GM18861 (cell line): ENCODE measurements around the gene IVD.
A peak's percentile ranks its signal among the peaks of the same experiment; 100 is the strongest.

ENCODE experiments used
- ATAC-seq: cut with Tn5 transposase; IDR thresholded peaks from one replicate; pipeline ENCODE4 v1.9.1; 2021; ENCODE audit not compliant: unreplicated experiment

Gene IVD

DNA sequence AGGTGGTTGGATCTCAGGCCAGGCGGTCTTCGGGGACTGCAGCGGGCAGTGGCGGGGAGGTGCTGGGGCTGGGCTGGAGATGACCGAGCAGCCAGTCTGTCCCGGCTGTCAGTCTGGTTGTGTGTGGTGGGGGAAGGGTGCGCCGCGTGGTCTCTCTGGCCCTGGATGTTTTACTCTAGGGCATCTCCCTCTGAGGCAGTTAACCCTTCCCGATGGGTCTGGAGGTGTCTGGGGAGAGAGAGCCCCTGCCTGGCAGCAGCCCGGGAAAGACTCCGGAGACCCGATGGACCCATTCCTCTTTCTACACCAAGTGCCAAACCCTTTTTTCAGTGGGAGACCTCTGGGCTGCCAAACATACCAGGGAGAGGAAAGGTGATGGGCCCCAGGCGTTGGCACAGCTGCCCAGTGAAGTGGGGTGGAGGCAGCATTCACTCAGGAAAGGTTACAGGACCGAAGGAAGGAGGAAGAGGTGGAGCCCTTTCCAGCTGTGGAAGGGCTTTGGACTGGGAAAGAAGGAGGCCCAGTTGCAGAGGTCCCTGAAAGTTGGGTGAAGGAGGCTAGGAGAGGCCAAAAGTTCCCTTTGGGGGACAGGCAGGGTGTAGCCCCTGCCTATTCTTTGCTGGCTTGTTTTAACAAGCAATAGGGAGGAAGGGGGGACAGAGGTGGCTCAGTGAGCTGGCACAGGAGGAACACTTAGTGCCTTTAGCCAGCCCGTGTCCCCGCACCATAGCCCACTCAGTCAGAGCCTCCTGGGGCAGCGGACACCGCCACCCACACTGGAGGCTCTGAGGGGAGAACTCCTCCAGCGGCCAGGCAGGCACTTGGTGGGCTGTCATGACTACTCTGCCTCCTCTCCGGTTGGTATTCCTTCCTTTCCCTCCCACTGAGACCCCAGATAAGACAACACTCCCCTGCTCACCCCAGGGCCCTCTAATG lies 32.4 kb downstream of the IVD start:
- no peak for ATAC-seq

DNA sequence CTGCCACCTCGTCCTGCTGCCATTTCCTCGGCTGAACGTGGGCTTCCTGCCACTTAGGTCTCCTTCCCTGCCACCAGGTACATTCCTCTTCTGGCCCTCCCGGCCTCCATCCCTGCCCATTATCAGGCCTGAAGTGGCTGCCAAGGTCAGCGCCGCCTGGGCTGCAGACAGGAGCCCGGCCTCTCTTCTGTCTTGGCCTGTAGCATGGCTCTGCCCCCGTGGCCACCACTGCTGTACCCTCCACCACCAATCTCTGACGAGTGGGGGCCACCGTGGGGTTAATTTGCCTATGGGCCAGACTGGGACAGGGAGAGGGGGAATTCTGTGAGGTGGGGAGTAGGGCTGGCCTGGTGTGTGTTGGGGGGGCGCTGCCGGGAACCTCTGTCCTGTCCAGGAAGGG lies 33.1 kb downstream of the IVD start:
- no peak for ATAC-seq

DNA sequence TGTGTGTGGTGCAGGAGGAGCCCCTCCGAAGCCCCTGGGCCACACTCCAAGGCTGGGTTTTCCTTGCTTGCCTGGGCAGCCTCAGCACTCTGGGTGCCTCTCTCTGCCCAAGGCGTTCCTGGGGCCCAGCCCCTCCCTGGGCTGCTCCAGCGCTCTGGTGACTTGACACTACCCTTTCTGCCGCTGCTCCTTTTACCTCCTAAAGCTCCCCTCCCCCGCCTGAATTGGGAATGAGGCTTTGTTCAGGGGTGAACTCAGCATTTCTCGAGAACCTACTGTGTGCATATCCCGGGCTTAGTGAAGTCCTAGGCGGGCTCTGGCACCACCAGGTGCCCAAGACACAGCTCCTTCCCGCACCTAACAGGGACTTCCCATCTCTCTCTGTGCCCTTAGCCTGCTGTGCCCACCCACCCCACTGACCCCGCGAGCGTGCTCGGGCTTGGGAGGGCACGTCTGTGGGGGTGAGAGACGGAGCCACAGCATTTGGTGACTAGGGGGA lies 33.9 kb downstream of the IVD start:
- no peak for ATAC-seq

DNA sequence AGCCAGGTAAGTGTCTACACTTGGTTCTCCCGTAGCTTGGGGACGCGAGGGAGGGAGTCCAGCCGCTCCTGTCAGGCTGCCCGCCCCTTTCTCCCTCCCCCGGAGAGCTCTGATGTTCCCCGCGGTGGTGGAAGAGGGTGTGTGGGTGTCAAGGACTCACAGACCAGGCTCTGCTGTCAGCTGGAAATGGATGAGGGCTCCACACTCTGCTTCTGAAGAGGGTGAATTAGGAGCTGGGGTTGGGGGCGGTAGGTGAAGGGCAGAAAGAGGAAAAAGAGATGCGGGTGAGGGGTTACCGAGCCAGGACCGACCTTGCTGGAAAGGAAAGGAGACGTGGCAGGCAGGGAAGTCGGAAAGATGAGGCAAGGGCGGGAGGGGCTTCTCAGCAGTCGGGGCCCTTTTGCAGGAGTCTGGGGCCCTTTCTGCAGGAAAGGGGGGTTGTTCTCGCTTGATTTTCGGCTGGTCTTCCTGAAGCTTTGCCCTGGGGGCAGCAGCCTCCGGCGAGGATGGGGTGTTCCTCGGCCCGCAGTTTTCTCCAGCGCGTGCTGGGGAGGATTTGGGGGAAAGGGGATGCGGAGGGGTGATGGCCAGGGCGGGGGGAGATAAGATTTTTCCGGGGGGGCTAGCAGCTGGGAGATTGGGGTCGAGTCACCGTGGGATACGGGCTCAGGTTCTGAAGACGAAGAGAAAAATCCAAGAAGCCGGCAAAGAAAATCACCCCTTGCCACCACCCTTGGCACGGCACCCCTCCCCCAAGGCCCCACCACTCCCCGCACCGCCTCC lies 34.6 kb downstream of the IVD start:
- ATAC-seq: no peak

DNA sequence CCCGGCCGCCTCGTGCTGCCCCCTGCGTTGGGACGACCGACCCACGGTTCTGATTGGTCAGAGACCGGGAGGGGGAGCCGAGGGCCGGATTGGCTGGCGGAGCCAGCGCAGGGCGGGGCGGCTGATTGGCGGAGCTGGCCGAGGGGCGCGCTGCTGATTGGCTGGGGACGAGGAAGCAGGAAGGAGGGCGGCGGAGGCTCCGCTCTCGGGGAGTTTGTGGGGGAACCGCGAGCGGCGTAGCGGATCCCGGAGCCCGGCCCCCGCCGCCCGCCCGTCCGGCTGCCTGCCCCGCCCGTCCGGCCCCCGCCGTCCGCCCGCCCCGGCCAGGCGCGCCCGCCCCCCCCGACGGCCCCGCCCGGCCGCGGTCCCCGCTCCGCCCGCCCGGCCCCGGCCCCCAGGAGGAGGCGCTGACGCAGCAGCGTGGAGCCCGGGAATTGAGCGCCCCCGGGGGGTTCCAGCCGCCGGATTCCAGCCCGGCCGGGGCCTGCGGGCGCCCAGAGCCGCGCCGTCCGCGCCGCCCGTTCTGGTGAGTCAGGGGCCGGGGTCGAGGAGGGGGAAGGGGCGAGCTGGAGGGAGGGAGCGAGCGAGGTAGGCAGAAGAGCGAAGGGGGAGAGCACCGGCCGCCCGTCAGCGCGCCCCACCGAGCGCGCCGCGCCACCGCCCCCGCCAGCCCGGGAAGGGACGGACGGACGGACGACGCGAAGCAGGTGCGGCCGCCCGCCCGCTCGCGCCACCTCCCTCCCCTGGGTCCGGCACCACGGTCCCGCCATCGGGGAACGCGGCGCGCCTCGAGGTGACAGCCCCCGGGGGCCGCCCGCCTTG lies 35.4 kb downstream of the IVD start, which contains the start of gene BAHD1:
TSS of gene BAHD1 (plus strand) at position 211 of the 822 bp plus-strand sequence. CDS start 17,512 bp downstream, outside the sequence.
- ATAC-seq: peak; percentile 76

DNA sequence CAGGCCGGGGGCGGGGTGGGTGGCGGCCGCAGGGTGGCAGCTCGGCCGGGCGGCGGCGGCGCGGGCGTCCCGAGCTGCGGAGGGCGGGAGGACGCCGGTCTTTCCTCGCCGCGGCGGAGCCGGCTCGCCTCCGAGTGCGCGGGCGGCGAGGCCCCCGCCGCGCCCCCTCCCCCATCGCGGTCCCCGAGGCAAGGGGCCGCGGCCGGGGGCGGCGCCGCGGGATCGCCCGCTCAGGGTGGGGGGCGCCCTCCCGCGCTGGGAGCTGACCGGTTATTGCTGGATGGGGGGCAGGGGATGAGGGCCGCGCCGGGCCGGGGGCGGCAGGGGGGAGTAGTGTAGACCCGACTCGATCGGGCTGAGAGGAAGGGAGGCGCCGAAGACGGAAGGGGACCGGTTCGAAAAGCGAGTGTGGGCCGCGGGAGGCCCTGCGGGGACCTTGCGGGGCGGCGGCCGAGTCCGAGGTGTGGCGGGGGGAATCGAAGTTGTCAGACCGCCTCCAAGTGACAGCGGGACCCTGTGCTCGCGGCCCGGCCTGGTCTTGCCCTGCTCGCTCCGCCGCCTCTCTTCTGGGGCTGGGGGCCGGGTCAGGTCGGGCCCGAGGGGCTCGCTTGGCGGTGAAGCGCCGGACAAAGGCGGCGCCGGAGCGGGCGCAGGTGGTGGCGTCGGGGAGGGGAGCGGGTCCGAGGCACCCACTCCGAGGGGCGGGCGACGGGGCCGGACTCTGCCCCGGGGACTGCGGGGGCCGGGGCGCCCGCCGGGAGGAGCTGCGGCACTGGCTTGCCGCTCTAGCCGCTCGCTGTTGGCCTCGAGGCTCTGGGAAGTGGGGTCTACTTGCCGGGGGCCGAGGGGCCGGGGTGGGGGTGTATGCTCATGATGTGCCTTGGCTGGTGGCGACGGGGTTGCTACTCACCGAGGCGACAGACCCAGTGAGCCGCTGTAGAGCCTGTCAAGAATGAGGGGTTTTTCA lies 36.3 kb downstream of the IVD start:
- no peak for ATAC-seq

DNA sequence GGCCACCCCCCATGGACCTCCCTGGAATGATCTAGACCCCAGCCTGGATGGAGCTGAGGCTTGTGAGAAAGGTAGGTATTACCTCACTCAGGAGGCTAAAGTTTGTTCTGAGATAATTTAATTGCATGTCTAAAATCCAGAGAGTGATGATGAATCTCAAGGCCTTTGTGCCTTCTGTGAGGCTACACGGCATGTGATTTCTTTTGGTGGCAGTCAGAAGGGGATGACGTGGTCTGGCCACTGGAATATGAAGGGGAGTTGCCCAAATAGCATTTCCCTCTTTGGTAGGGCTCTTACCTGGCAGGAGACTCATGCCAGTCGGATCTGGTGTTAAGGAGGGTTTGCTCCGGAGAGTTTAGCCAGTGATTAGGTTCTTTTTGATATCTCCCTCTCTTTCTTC lies 37.7 kb downstream of the IVD start:
- no peak for ATAC-seq

DNA sequence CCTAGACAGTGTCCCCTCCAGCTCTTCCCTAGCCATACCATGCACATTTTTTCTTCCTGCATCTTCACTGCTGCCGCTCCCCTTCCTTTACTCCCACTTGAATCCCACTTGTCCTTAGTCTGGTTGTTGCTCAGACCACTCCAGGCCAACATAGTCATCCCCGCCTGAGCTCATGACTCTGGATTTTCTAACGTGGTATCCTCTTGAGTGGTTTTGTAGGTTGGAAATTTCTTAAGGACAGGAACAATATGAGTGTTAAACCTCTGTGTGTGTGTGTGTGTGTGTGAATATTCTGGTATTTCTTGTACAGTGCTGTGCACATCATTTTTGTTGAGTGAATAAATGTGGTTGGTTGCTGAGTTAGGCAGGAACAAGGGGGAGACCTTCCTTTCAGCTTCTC lies 38.3 kb downstream of the IVD start:
- ATAC-seq: no peak

DNA sequence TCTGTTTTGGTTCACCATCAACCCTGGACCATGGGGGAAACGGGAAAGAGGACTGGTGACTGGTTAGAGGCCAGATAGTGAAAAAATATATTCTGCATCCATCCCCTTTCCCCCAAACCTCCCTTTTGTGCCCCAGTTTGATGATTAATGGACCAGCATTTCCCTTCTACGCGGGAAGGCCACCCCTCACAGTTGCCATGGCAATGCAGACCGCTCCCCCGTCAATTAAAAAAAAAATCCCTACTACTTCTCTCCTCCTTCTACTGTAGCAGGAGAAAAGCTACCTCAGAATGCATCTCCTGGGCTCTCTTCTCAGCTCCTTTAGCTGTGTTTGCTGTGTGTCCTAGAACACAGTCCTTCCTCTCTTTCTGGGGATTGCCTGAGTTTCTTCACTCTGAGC lies 39.1 kb downstream of the IVD start:
- no peak for ATAC-seq

DNA sequence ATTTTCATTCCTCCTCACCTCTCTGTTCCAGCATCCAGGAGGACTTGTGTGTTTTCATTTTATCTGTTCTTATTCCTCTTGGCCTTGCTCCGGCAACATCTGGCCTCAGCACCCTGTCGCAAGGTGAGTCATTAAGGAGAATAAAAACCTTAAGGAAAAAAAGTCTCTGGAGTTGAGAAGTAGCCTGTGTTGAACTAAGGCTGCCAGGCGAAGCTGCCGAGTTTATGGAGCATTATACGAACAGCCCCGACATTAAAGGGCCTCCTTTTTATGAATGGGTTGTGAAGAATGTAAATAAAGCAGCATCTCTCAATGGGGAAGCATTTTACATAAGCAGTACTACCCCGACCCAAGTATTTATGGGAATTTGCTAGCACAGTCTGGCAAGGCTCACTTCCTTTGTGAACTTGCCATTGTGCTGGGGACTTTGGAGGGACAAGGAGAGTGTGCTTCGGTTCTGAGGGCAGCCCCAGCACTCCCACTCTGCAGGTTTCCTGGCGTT lies 39.9 kb downstream of the IVD start:
- no peak for ATAC-seq

DNA sequence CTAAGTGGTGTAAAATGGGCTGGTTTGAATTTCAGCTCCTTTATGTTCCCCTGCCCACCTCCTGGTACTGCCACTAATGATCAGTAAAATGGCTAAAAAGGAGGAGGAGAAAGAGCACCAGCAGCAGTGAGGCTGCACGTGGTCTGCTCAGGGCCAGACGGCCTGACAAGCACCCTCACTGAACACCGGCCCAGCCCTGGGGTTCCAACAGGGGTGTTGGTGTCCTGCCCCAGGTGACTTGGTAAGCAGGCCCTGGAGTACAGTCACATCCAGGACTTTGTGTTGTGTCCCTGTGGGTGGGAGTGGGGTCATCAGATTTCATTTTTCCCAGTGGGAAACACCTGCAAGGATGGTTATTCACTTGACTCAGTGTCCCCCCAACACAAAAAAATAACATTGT lies 40.5 kb downstream of the IVD start:
- ATAC-seq: no peak

DNA sequence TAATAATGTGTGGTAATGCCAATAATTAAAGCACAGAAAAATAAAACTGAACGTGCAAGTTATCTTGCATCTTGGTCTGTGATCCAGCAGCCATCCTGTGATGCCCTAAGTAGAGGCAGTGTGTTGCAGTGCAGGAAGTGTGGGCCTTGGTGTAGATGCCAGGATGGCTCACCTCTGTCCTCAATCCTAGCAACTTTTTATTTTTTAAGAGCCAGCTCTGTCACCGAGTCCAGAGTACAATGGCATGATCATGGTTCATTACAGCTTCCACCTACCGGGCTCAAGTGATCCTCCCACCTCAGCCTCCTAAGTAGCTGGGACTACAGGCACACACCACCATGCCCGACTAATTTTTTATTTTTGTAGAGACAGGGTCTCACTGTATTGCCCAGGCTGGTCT lies 42.8 kb downstream of the IVD start:
- ATAC-seq: no peak

DNA sequence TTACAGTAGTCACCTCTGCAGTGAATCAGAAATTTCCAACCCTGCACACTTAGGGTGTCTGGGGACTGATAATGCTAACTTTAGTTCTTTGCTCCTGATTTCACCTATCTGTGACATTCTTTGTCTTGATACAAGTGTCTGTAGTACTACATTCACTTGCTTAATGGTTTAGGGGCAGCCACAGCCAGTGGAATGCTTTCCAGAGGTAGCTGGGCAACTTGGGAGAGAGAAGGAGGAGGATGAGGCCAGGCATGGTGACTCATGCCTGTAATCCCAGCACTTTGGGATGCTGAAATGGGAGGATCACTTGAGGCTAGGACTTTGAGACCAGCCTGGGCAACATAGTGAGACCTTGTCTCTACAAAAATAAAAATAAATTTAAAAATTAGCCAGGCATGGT lies 43.7 kb downstream of the IVD start:
- ATAC-seq: no peak

DNA sequence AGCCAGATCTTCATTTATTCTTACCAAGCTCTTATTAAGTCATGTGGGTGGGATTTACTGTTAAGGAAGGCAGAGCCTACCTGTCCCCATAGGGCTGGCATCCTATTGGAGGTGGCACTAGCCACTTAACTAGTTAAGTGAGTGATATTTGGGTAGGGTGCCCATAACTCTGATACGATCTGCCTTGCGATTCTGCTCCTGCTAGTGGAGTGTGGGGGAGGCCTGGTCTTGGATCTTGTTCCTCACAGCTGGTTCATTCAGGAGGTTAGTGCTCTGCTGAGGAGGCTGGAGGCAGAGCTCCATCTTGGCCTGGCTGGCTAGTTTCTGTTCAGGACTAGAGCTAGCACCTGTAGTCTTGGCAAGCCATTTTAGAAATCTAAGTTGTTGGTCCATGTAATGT lies 44.5 kb downstream of the IVD start:
- no peak for ATAC-seq

DNA sequence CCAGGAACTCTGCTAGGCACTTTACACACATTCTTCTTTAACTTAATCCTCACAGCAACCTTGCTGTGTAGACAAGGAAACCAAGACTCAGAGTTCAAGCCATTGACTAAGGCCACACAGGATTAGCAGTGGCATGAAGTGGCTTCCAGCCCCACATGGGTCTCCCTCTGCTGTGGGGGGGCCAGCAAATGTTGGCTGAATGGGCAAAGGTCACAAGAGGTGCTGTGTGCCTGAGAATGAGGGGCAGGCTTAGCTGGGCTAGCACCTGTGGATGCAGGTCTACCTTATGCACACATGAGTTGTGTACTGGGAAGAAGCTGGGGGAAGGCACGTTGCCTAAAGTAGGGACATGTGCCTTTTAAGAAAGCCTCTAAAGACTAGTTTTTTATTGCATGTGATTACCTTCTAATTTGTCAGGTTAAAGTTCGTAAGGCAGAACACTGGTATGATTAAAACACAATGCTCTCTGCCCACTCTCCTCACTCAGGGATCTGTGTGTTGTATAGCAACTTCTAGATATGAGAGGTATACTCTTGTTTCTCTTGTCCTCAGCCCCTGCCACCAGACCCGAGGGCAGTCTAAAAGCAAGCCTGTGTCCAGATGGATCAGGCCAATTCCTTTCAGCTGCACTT lies 46.0 kb downstream of the IVD start:
- no peak for ATAC-seq

DNA sequence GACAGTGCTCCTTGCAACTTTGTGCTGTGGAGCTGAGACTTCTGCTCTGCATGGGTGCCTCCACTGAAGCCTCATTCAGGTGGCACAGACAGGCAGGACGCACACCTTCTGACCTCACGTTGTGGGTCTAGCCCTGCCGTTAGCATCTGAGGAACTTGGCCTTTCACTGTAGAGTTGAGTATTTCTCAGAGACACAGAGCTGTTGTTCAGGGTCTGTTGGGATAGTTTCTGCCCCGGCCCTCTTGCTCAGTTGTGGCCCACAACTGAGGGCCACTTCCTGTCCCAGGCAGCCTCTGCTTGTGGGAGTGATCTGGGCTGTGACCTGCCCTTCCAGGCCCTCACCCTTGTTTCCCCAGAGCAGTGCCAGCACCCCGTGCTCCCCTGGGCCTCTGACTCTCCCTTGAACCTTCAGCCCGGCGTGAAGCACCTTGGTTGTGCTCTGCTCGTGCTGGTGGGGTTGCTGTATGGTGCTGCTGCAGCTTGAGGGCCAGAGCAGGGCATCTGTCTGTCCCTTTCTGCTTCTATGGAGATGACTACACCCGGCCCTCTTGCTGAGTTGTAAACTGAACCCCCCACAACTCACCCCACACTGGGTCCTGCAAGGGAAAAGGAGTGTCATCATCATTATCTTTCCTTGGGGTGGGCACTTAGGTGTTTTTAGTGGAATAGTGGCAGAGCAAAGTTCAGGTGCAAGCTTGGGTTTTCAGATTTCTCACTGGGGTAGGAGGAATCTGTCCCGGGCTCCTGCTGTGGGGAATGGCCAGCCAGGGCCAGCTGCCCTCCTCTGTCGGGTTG lies 46.9 kb downstream of the IVD start:
- ATAC-seq: peak; percentile 50

DNA sequence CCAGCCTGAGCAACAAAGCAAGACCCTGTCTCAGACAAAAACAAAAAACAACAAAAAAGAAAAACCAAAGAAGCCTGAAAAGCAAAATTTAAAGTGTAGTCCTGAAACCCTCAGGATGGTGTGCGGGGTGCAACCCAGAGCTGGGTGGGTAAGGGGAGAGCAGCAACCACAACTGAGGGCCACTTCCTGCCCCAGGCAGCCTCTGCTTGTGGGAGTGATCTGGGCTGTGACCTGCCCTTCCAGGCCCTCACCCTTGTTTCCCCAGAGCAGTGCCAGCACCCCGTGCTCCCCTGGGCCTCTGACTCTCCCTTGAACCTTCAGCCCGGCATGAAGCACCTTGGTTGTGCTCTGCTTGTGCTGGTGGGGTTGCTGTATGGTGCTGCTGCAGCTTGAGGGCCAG lies 48.3 kb downstream of the IVD start:
- ATAC-seq: peak; percentile 41

DNA sequence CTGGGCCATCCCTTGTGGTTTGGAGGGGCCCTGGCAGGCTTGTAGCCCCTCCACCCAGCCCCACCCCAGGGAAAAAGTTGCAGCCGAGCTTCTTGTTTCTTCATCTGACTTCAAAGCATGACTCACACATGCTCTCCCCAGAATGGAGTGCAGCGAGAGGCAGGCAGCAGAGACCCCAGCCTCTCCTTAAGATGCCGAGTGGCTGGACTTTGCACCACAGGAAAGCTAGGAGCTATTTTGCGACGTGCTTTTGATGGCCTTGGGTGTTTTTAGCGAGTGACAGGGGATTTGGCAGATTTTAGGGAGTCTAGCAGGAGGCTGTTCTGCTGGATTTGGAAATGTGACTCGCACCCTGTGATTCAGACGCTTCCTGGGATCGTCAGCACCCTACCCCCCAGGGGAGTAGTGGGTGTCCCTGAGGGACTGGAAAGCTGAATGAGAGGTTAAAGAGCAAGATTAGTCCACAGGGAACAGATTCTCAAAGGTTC lies 49.4 kb downstream of the IVD start:
- ATAC-seq: no peak
